WTC11 (cell line): Measurements from ENCODE around the gene HOXB8. TPM values are rescaled to one million over a fixed set of nuclear protein-coding genes. Genes with fewer than 3 reads are reported as not detected.

Source experiments
- ATAC-seq: fragments of 200-7000 bp; cut with Tn5 transposase; 2 replicates; pipeline ENCODE4 v1.10.0; 2021; ENCODE audit warnings: mild to moderate bottlenecking, moderate library complexity
- CTCF ChIA-PET: fragments of 300-600 bp; sonication (Branson Sonifier 250); formaldehyde crosslinking; loops from one replicate; lab custom pipeline; 2021; ENCODE audit warnings: antibody characterized with exemption; lab: Charles Lee
- POLR2A ChIA-PET: fragments of 350-600 bp; sonication (Branson Sonifier 250); formaldehyde crosslinking; loops from one replicate; lab custom pipeline; 2021; ENCODE audit warnings: antibody characterized with exemption; lab: Charles Lee
- DNase-seq: peaks from one replicate; pipeline ENCODE4 v3.0.0; 2021; ENCODE audit warnings: low spot score
- H3K27ac Mint-ChIP-seq: 2 replicates; pipeline ENCODE4 v1.8.0; 2021; ENCODE audit warnings: mixed read lengths
- H3K27me3 Mint-ChIP-seq: 2 replicates; pipeline ENCODE4 v1.8.0; 2021; ENCODE audit warnings: low read depth, mild to moderate bottlenecking, moderate library complexity, mixed read lengths
- H3K36me3 Mint-ChIP-seq: 2 replicates; pipeline ENCODE4 v1.8.0; 2021; ENCODE audit warnings: mixed read lengths
- H3K4me1 Mint-ChIP-seq: 2 replicates; pipeline ENCODE4 v1.8.0; 2022; ENCODE audit warnings: mixed read lengths
- H3K4me3 Mint-ChIP-seq: 2 replicates; pipeline ENCODE4 v1.8.0; 2021; ENCODE audit warnings: mild to moderate bottlenecking, moderate library complexity, mixed read lengths
- H3K9me3 Mint-ChIP-seq: 2 replicates; pipeline ENCODE4 v1.8.0; 2021; ENCODE audit warnings: mixed read lengths
- ETV6 ChIP-seq: sonication (generic); formaldehyde crosslinking; IDR thresholded peaks from 2 replicates; pipeline ENCODE4 v1.8.1; 2022; ENCODE audit warnings: mild to moderate bottlenecking, missing genetic modification reagents
- FOXK1 ChIP-seq: sonication (generic); formaldehyde crosslinking; IDR thresholded peaks from 2 replicates; pipeline ENCODE4 v1.8.0; 2022; ENCODE audit warnings: mild to moderate bottlenecking, moderate library complexity, missing genetic modification reagents
- NFE2L1 ChIP-seq: sonication (generic); formaldehyde crosslinking; IDR thresholded peaks from 2 replicates; pipeline ENCODE4 v1.8.1; 2023; ENCODE audit warnings: missing genetic modification reagents
- NR2C2 ChIP-seq: sonication (generic); formaldehyde crosslinking; IDR thresholded peaks from 2 replicates; pipeline ENCODE4 v1.8.0; 2022; ENCODE audit warnings: mild to moderate bottlenecking, missing genetic modification reagents
- TEAD1 ChIP-seq: sonication (generic); formaldehyde crosslinking; IDR thresholded peaks from 2 replicates; pipeline ENCODE4 v1.8.0; 2022; ENCODE audit warnings: mild to moderate bottlenecking, missing genetic modification reagents
- TEAD4 ChIP-seq: sonication (generic); formaldehyde crosslinking; IDR thresholded peaks from 2 replicates; pipeline ENCODE4 v1.8.0; 2022; ENCODE audit warnings: mild to moderate bottlenecking, missing genetic modification reagents
- ZNF138 ChIP-seq: sonication (generic); formaldehyde crosslinking; conservative IDR thresholded peaks from 2 replicates; pipeline ENCODE4 v1.8.1; 2022; ENCODE audit warnings: mild to moderate bottlenecking, moderate library complexity, missing genetic modification reagents
- ZNF232 ChIP-seq: sonication (generic); formaldehyde crosslinking; IDR thresholded peaks from 2 replicates; pipeline ENCODE4 v1.8.0; 2022; ENCODE audit warnings: mild to moderate bottlenecking, missing genetic modification reagents
- ZNF263 ChIP-seq: sonication (generic); formaldehyde crosslinking; IDR thresholded peaks from 2 replicates; pipeline ENCODE4 v1.8.1; 2022; ENCODE audit warnings: low read depth, mild to moderate bottlenecking, moderate library complexity, missing genetic modification reagents
- ZNF317 ChIP-seq: sonication (generic); formaldehyde crosslinking; IDR thresholded peaks from 2 replicates; pipeline ENCODE4 v1.8.1; 2023; ENCODE audit warnings: low read depth, mild to moderate bottlenecking, moderate library complexity, missing genetic modification reagents, borderline replicate concordance
- ZNF416 ChIP-seq: fragments of 250-450 bp; sonication (Bioruptor Pico); IDR thresholded peaks from 2 replicates; pipeline ENCODE4 v1.9.0; 2021; ENCODE audit warnings: mild to moderate bottlenecking, inconsistent platforms
- total RNA-seq: library from RNA; stranded (reverse); gene quantifications from 3 replicates; pipeline ENCODE4 v1.2.3, GENCODE V29; 2021
- TF ChIP-seq, protein P1 (sequence below): sonication (generic); formaldehyde crosslinking; conservative IDR thresholded peaks from 2 replicates; pipeline ENCODE4 v1.8.1; 2023; ENCODE audit warnings: mild to moderate bottlenecking, low read depth, missing genetic modification reagents, moderate library complexity
- TF ChIP-seq, protein P2 (sequence below): fragments of 250-450 bp; sonication (Bioruptor Pico); conservative IDR thresholded peaks from 2 replicates; pipeline ENCODE4 v1.9.0; 2021; ENCODE audit warnings: mild to moderate bottlenecking
- TF ChIP-seq, protein P3 (sequence below): sonication (generic); formaldehyde crosslinking; IDR thresholded peaks from 2 replicates; pipeline ENCODE4 v1.8.1; 2023; ENCODE audit warnings: mild to moderate bottlenecking, missing genetic modification reagents, moderate library complexity
- TF ChIP-seq, protein P4 (sequence below): sonication (generic); formaldehyde crosslinking; IDR thresholded peaks from 2 replicates; pipeline ENCODE4 v1.8.1; 2023; ENCODE audit warnings: mild to moderate bottlenecking, missing genetic modification reagents, borderline replicate concordance
- TF ChIP-seq, protein P5 (sequence below): sonication (generic); formaldehyde crosslinking; IDR thresholded peaks from 2 replicates; pipeline ENCODE4 v1.8.1; 2022; ENCODE audit warnings: missing genetic modification reagents, borderline replicate concordance
- TF ChIP-seq, protein P6 (sequence below): sonication (generic); formaldehyde crosslinking; IDR thresholded peaks from 2 replicates; pipeline ENCODE4 v1.8.1; 2023; ENCODE audit warnings: mild to moderate bottlenecking, missing genetic modification reagents
- TF ChIP-seq, protein P7 (sequence below): fragments of 200-600 bp; IDR thresholded peaks from 2 replicates; pipeline ENCODE4 v1.8.0; 2022; ENCODE audit warnings: antibody characterized with exemption

The HOXB8 gene
- total RNA-seq, 1 experiment from 2014 or later = not detected

DNA sequence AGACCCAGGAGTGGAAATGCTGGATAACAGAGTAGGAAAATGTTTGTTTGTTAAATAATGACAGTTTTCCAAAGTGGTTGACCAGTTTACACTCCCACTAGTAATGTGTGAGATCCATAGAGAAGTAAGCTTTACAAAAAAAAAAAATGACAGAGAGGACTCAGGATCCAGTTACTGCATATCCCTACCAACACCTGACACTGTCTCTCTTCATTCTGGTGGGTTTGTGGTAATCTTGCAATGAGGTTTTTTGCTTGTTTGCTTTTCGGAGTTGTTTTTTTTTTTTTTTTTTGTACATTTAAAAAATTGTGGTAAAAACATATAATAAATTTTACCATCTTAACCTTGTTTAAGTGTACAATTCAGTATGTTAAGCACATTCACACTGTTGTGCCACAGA is 34.6 kb upstream of the HOXB8 start:
- Mint-ChIP-seq H3K27ac (no peak overlapping the region), H3K9me3 (no peaks in the 10 kb centered on the region), H3K27me3 (peaks cover 87% of the 10 kb centered on the region), H3K4me3 (no peak overlapping the region), H3K4me1 (peaks cover 14% of the 10 kb centered on the region), H3K36me3 (no peaks in the 10 kb centered on the region)
- ChIA-PET POLR2A (interaction anchor here (0.6 kb wide), 1 partner anchor 45 kb away, joined by 4 read pairs; no protein-coding TSS in a partner anchor), CTCF (interaction anchor here (0.7 to 3.2 kb wide), 4 partner anchors 14 to 356 kb away, joined by 3 to 13 read pairs (median 4); no protein-coding TSS in a partner anchor)
- no peak for DNase-seq
- TF ChIP-seq, protein P1, sequence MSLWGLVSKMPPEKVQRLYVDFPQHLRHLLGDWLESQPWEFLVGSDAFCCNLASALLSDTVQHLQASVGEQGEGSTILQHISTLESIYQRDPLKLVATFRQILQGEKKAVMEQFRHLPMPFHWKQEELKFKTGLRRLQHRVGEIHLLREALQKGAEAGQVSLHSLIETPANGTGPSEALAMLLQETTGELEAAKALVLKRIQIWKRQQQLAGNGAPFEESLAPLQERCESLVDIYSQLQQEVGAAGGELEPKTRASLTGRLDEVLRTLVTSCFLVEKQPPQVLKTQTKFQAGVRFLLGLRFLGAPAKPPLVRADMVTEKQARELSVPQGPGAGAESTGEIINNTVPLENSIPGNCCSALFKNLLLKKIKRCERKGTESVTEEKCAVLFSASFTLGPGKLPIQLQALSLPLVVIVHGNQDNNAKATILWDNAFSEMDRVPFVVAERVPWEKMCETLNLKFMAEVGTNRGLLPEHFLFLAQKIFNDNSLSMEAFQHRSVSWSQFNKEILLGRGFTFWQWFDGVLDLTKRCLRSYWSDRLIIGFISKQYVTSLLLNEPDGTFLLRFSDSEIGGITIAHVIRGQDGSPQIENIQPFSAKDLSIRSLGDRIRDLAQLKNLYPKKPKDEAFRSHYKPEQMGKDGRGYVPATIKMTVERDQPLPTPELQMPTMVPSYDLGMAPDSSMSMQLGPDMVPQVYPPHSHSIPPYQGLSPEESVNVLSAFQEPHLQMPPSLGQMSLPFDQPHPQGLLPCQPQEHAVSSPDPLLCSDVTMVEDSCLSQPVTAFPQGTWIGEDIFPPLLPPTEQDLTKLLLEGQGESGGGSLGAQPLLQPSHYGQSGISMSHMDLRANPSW = no peak
- ATAC-seq = no peak

DNA sequence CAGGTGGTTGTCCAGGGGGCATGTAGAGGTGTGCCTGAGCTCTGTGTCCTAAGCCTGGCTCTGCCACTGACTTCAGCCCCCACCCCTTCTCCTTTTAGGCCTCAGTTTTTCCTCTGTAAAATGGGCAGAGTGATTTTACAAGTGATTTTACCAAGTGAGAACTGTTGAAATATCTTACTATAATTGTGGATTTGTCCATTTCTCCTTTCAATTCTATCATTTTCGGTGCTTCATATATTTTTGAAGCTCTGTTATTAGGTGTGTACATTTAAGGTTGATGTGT is 32.8 kb upstream of the HOXB8 start:
- H3K4me1 Mint-ChIP-seq = peaks cover 18% of the 10 kb centered on the region
- TF ChIP-seq, protein P2, sequence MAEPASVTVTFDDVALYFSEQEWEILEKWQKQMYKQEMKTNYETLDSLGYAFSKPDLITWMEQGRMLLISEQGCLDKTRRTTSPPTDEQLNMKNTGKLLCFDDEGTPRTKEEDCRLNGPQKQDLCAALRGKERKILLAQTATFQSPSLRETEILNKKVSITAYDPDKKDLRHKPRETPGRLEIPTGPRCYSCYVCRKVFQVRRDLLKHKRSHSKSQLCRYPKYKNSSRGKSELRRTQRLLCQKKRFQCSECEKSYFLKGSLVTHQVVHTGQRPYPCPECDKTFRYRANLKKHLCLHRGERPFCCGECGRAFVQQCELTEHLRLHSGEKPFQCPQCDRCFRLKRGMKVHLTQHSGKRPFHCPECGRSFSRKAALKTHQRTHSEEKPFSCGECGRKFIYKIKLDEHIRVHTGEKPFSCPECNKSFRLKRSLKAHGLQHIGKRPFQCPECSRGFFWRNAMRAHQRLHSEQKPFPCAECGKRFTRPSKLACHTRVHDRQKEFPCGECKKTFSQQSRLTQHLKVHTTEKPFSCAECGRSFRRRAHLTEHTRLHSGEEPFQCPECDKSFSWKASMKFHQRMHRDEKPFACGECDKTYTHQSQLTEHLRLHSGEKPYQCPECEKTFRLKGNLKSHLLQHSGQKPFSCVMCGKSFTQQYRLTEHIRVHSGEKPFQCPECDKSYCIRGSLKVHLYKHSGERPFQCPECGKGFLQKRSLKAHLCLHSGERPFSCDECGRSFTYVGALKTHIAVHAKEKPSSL (CRISPR knock-in tag) = no peak
- no peak for TF ChIP-seq ZNF232 (CRISPR knock-in tag)
- no peak for TF ChIP-seq TEAD4 (CRISPR knock-in tag)
- TF ChIP-seq NFE2L1 = no peak
- no peak for TF ChIP-seq ZNF138
- TF ChIP-seq, protein P3, sequence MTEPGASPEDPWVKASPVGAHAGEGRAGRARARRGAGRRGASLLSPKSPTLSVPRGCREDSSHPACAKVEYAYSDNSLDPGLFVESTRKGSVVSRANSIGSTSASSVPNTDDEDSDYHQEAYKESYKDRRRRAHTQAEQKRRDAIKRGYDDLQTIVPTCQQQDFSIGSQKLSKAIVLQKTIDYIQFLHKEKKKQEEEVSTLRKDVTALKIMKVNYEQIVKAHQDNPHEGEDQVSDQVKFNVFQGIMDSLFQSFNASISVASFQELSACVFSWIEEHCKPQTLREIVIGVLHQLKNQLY (CRISPR knock-in tag) = no peak
- TF ChIP-seq TEAD1 (CRISPR knock-in tag) = no peak
- TF ChIP-seq, protein P4, sequence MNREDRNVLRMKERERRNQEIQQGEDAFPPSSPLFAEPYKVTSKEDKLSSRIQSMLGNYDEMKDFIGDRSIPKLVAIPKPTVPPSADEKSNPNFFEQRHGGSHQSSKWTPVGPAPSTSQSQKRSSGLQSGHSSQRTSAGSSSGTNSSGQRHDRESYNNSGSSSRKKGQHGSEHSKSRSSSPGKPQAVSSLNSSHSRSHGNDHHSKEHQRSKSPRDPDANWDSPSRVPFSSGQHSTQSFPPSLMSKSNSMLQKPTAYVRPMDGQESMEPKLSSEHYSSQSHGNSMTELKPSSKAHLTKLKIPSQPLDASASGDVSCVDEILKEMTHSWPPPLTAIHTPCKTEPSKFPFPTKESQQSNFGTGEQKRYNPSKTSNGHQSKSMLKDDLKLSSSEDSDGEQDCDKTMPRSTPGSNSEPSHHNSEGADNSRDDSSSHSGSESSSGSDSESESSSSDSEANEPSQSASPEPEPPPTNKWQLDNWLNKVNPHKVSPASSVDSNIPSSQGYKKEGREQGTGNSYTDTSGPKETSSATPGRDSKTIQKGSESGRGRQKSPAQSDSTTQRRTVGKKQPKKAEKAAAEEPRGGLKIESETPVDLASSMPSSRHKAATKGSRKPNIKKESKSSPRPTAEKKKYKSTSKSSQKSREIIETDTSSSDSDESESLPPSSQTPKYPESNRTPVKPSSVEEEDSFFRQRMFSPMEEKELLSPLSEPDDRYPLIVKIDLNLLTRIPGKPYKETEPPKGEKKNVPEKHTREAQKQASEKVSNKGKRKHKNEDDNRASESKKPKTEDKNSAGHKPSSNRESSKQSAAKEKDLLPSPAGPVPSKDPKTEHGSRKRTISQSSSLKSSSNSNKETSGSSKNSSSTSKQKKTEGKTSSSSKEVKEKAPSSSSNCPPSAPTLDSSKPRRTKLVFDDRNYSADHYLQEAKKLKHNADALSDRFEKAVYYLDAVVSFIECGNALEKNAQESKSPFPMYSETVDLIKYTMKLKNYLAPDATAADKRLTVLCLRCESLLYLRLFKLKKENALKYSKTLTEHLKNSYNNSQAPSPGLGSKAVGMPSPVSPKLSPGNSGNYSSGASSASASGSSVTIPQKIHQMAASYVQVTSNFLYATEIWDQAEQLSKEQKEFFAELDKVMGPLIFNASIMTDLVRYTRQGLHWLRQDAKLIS = no peak
- no peak for TF ChIP-seq FOXK1 (CRISPR knock-in tag)
- TF ChIP-seq ZNF317 (CRISPR knock-in tag) = no peak
- TF ChIP-seq NR2C2 (CRISPR knock-in tag) = no peak
- TF ChIP-seq ZNF263 (CRISPR knock-in tag) = no peak
- TF ChIP-seq, protein P5, sequence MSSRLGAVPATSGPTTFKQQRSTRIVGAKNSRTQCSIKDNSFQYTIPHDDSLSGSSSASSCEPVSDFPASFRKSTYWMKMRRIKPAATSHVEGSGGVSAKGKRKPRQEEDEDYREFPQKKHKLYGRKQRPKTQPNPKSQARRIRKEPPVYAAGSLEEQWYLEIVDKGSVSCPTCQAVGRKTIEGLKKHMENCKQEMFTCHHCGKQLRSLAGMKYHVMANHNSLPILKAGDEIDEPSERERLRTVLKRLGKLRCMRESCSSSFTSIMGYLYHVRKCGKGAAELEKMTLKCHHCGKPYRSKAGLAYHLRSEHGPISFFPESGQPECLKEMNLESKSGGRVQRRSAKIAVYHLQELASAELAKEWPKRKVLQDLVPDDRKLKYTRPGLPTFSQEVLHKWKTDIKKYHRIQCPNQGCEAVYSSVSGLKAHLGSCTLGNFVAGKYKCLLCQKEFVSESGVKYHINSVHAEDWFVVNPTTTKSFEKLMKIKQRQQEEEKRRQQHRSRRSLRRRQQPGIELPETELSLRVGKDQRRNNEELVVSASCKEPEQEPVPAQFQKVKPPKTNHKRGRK (CRISPR knock-in tag) = no peak
- TF ChIP-seq ZNF416 (CRISPR knock-in tag) = no peak
- TF ChIP-seq, protein P6, sequence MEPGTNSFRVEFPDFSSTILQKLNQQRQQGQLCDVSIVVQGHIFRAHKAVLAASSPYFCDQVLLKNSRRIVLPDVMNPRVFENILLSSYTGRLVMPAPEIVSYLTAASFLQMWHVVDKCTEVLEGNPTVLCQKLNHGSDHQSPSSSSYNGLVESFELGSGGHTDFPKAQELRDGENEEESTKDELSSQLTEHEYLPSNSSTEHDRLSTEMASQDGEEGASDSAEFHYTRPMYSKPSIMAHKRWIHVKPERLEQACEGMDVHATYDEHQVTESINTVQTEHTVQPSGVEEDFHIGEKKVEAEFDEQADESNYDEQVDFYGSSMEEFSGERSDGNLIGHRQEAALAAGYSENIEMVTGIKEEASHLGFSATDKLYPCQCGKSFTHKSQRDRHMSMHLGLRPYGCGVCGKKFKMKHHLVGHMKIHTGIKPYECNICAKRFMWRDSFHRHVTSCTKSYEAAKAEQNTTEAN (CRISPR knock-in tag) = no peak
- no peak for TF ChIP-seq ETV6 (CRISPR knock-in tag)
- TF ChIP-seq, protein P7, sequence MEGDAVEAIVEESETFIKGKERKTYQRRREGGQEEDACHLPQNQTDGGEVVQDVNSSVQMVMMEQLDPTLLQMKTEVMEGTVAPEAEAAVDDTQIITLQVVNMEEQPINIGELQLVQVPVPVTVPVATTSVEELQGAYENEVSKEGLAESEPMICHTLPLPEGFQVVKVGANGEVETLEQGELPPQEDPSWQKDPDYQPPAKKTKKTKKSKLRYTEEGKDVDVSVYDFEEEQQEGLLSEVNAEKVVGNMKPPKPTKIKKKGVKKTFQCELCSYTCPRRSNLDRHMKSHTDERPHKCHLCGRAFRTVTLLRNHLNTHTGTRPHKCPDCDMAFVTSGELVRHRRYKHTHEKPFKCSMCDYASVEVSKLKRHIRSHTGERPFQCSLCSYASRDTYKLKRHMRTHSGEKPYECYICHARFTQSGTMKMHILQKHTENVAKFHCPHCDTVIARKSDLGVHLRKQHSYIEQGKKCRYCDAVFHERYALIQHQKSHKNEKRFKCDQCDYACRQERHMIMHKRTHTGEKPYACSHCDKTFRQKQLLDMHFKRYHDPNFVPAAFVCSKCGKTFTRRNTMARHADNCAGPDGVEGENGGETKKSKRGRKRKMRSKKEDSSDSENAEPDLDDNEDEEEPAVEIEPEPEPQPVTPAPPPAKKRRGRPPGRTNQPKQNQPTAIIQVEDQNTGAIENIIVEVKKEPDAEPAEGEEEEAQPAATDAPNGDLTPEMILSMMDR = no peak
- TF ChIP-seq, all 79 proteins: peak for 0
- Mint-ChIP-seq H3K27me3 (peaks cover 97% of the 10 kb centered on the region), H3K4me3 (peak overlapping the region; percentile 64), H3K9me3 (no peaks in the 10 kb centered on the region), H3K27ac (no peak overlapping the region), H3K36me3 (no peaks in the 10 kb centered on the region)
- ChIA-PET POLR2A (no interaction called here), CTCF (interaction anchor here (1.0 to 2.1 kb wide), 4 partner anchors 11 to 231 kb away, joined by 4 to 9 read pairs (median 6); partner anchors contain the start of gene HOXB13)
- no peak for ATAC-seq
- DNase-seq = no peak
